K562 (cell line): ENCODE measurements around the gene LRP1B. TPM values are rescaled to one million over a fixed set of nuclear protein-coding genes. Genes with fewer than 3 reads are reported as not detected.

ENCODE experiments used
- ATAC-seq: fragments of 200-7000 bp; cut with Tn5 transposase; 3 replicates; pipeline ENCODE4 v1.9.1; 2020; ENCODE audit warnings: moderate library complexity
- BruUV-seq: library from RNA; stranded (reverse); fragments of 400-500 nt; replicated peaks from 2 replicates; lab custom pipeline; 2021; lab: Mats Ljungman, UMichigan
- CTCF ChIA-PET: fragments of 300-600 bp; formaldehyde crosslinking; extraction: SDS; loops from one replicate; lab custom pipeline; 2021; ENCODE audit warnings: low intra/inter-chr PET ratio; lab: Yijun Ruan, JAX
- POLR2A ChIA-PET: fragments of 300-600, 350-650 bp; sonication (Branson Sonifier 250); formaldehyde crosslinking; extraction: SDS; loops from one replicate; lab custom pipeline; 2021; ENCODE audit warnings: antibody characterized with exemption, inconsistent platforms; lab: Yijun Ruan, JAX
- DNase-seq, 4 experiments: peaks; one replicate each; pipeline versions ENCODE4 v3.0.0 to v3.0.0-alpha.2; 2011 to 2018; ENCODE audit warnings: low spot score in 3 of 4, mixed read lengths in 3 of 4; ENCODE audit errors: extremely low read depth in 1 of 4
- FAIRE-seq: peaks from 2 replicates; lab custom pipeline; 2011; peaks lifted over from hg19 to GRCh38; lab: Jason Lieb, UNC
- H2AFZ ChIP-seq: 2 replicates; pipeline ENCODE4 v1.6.0; 2011; ENCODE audit warnings: low read depth, low read length, control low read depth, inconsistent platforms
- H3K27ac ChIP-seq: fragments of 200-600 bp; 3 replicates; pipeline ENCODE4 v1.8.0; 2011; ENCODE audit warnings: low read depth, mild to moderate bottlenecking, control low read depth, inconsistent platforms, low read length, moderate library complexity, mixed read lengths; ENCODE audit errors: extremely low read depth
- H3K27me3 ChIP-seq, 2 experiments: fragments of 300-600 bp in 1 of 2; 2 replicates in 1 of 2; 3 replicates in 1 of 2; pipeline versions ENCODE4 v1.6.0 to v1.8.0; 2011; ENCODE audit warnings: inconsistent platforms in 2 of 2, low read length in 2 of 2, mild to moderate bottlenecking in 1 of 2, mixed read lengths in 1 of 2, moderate library complexity in 1 of 2; ENCODE audit not compliant: control insufficient read depth in 2 of 2, insufficient read depth in 2 of 2
- H3K36me3 ChIP-seq: fragments of 300-600 bp; 3 replicates; pipeline ENCODE4 v1.8.0; 2011; ENCODE audit warnings: mild to moderate bottlenecking, low read length, inconsistent platforms; ENCODE audit not compliant: control insufficient read depth, insufficient read depth
- H3K4me1 ChIP-seq, 2 experiments: fragments of 200-600 bp in 1 of 2; replicated peaks in 1 of 2; 2 replicates in 1 of 2; 3 replicates in 1 of 2; pipeline versions ENCODE4 v1.5.1 to v1.8.0; 2011; ENCODE audit warnings: inconsistent platforms in 2 of 2, low read length in 2 of 2, mild to moderate bottlenecking in 1 of 2, mixed read lengths in 1 of 2, moderate library complexity in 1 of 2; ENCODE audit not compliant: control insufficient read depth in 2 of 2, insufficient read depth in 2 of 2
- H3K4me2 ChIP-seq: 2 replicates; pipeline ENCODE4 v1.6.1; 2011; ENCODE audit warnings: low read length, control low read depth, inconsistent platforms, mixed read lengths; ENCODE audit not compliant: insufficient read depth
- H3K4me3 ChIP-seq: fragments of 200-600 bp; sonication (generic), shearing (Covaris generic); 2 replicates; pipeline ENCODE4 v1.5.1; 2016; ENCODE audit warnings: control low read depth, inconsistent platforms
- H3K79me2 ChIP-seq: fragments of 200-600 bp; 3 replicates; pipeline ENCODE4 v1.8.0; 2011; ENCODE audit warnings: low read length, inconsistent platforms; ENCODE audit not compliant: control insufficient read depth, insufficient read depth
- H3K9ac ChIP-seq, 2 experiments: 2 replicates each; pipeline versions ENCODE4 v1.6.0 to v1.6.1; 2011; ENCODE audit warnings: low read depth in 2 of 2, low read length in 2 of 2, control low read depth in 1 of 2, inconsistent platforms in 1 of 2, mild to moderate bottlenecking in 1 of 2, mixed read lengths in 1 of 2; ENCODE audit not compliant: insufficient read depth in 1 of 2
- H3K9me1 ChIP-seq: one replicate; pipeline ENCODE4 v1.6.0; 2011; ENCODE audit warnings: inconsistent platforms, mild to moderate bottlenecking, low read length, moderate library complexity; ENCODE audit not compliant: control insufficient read depth, insufficient read depth
- H3K9me3 ChIP-seq: replicated peaks from 2 replicates; pipeline ENCODE4 v1.5.1; 2011; ENCODE audit warnings: low read depth, low read length, inconsistent platforms; ENCODE audit not compliant: control insufficient read depth, insufficient read depth
- H4K20me1 ChIP-seq: replicated peaks from 2 replicates; pipeline ENCODE4 v1.6.1; 2011; ENCODE audit warnings: low read length, inconsistent platforms, mixed read lengths; ENCODE audit not compliant: control insufficient read depth, insufficient read depth
- ATF3 ChIP-seq, 2 experiments: fragments of 450-650 bp in 1 of 2; sonication (generic) in 1 of 2; formaldehyde crosslinking in 1 of 2; IDR thresholded peaks in 1 of 2; conservative IDR thresholded peaks in 1 of 2; 2 replicates each; pipeline versions ENCODE4 v1.6.1 to v1.8.1; 2016 to 2023; ENCODE audit warnings: mild to moderate bottlenecking in 2 of 2, moderate library complexity in 2 of 2, inconsistent platforms in 1 of 2, missing genetic modification reagents in 1 of 2
- E2F8 ChIP-seq: fragments of 450-650 bp; IDR thresholded peaks from 2 replicates; pipeline ENCODE4 v1.7.1; 2018; ENCODE audit warnings: mild to moderate bottlenecking, low read depth; ENCODE audit not compliant: partially characterized antibody
- ETV6 ChIP-seq, 3 experiments: fragments of 150-350 bp in 1 of 3; sonication (generic) in 1 of 3; formaldehyde crosslinking in 1 of 3; IDR thresholded peaks; 2 replicates each; pipeline versions ENCODE4 v1.6.1 to v1.8.0; 2014 to 2022; ENCODE audit warnings: borderline replicate concordance in 2 of 3, low read depth in 2 of 3, antibody characterized with exemption in 1 of 3, low read length in 1 of 3, mild to moderate bottlenecking in 1 of 3, missing genetic modification reagents in 1 of 3
- NR2C2 ChIP-seq, 2 experiments: fragments of 200-800 bp in 1 of 2; sonication (Bioruptor generic) in 1 of 2; sonication (generic) in 1 of 2; formaldehyde crosslinking in 1 of 2; IDR thresholded peaks; 2 replicates each; pipeline versions ENCODE4 v1.6.1 to v1.8.0; 2016 to 2022; ENCODE audit warnings: mild to moderate bottlenecking in 1 of 2, missing compliant biosample characterization in 1 of 2, missing genetic modification characterization in 1 of 2, missing genetic modification reagents in 1 of 2
- ZSCAN32 ChIP-seq: fragments of 450-650 bp; formaldehyde crosslinking; IDR thresholded peaks from 2 replicates; pipeline ENCODE4 v1.4.0; 2020; ENCODE audit warnings: mild to moderate bottlenecking, moderate library complexity
- WGBS: fragments of 100-300 bp; shearing (Covaris generic); methylation state at CpG from one replicate; pipeline ENCODE4 v1.1.6; 2016; ENCODE audit warnings: low coverage, mixed read lengths; ENCODE audit not compliant: insufficient coverage; ENCODE audit errors: missing lambda C conversion rate; 5-methylcytosine and 5-hydroxymethylcytosine counted together
- in situ Hi-C: fragments of 300-500 bp; cut with MboI; formaldehyde crosslinking; loops from 4 replicates; pipeline ENCODE4 v1.15.0; 2018; ENCODE audit warnings: inconsistent platforms, mixed read lengths
- intact Hi-C: fragments of 100-400 bp; cut with micrococcal nuclease; formaldehyde crosslinking; loops from 2 replicates; pipeline ENCODE4 v1.14.2; 2022
- polyA plus RNA-seq, 8 experiments: library from polyadenylated mRNA; depleted of rRNA in 4 of 8; stranded (reverse) in 5 of 8; unstranded in 3 of 8; fragments of >200 nt; fragmentation: Nextera tagmentation in 2 of 8; fragmentation: Illumina TruSeq in 1 of 8; extraction: Ambion mirVana in 2 of 8; extraction: Trizol in 1 of 8; gene quantifications; 2 replicates each; pipeline versions ENCODE4 v1.2.1 to v1.2.3, GENCODE V29; 2011 to 2014; ENCODE audit warnings: inconsistent platforms in 1 of 8, missing spikeins in 1 of 8
- total RNA-seq, 7 experiments: library from RNA; depleted of rRNA in 6 of 7; stranded (reverse); fragments of >200 nt in 6 of 7; fragmentation: Illumina TruSeq in 2 of 7; extraction: Trizol in 2 of 7; gene quantifications; 2 replicates each; pipeline versions ENCODE4 v1.2.1 to v1.2.3, GENCODE V29; 2011 to 2021; ENCODE audit warnings: low replicate concordance in 1 of 7

LRP1B gene
- total and polyA plus RNA-seq, 9 of the 15 experiments (the other 6 are each of a cell fraction or from before 2014, with no cell fraction given): not detected

GRCh38 chr2:140892436-140892835 lies 1238.4 kb downstream of the LRP1B start (continued):
- TF ChIP-seq NR2C2 (CRISPR knock-in tag; IDR thresholded peaks at IDR 0.05) (no peak), NR2C2 (tag; IDR thresholded peaks at IDR 0.05) (no peak), ETV6 (IDR thresholded peaks at IDR 0.05; ENCODE audit: borderline replicate concordance in 1 of 2, low read depth in 2 of 2, low read length in 1 of 2) (no peak), ETV6 (CRISPR knock-in tag; IDR thresholded peaks at IDR 0.05; ENCODE audit: borderline replicate concordance) (no peak), ZSCAN32 (CRISPR knock-in tag) (no peak)
- TF ChIP-seq, all 486 proteins: peak for 0

- DNase-seq (no peak), ATAC-seq (no peak), FAIRE-seq (no peak)
- Histone ChIP-seq H3K27ac (no peak overlapping the region), H3K36me3 (no peaks in the 10 kb centered on the region), H3K9me1 (no peaks in the 10 kb centered on the region), H3K27me3 (no peaks in the 10 kb centered on the region), H3K4me2 (no peak overlapping the region), H2AFZ (no peak overlapping the region), H3K79me2 (no peaks in the 10 kb centered on the region), H3K9ac (no peak overlapping the region), H3K4me1 (no peaks in the 10 kb centered on the region), H4K20me1 (no peaks in the 10 kb centered on the region), H3K9me3 (no peaks in the 10 kb centered on the region), H3K4me3 (no peak overlapping the region)
- intact Hi-C loops: no loop called here
- WGBS: 0% methylated on average over 1 of the region's 1 CpG
- POLR2A ChIA-PET: no interaction called here
- CTCF ChIA-PET: no interaction called here
- in situ Hi-C loops: no loop called here
- TF ChIP-seq E2F8 (no peak), ATF3 (IDR thresholded peaks at IDR 0.05) (peak; percentile 18; the same call in 1 of the 2 replicates), ATF3 (CRISPR knock-in tag; conservative IDR thresholded peaks at IDR 0.05) (no peak)
- no TSS peak for BruUV-seq
These were observed 1239.1 kb downstream of the LRP1B start for GRCh38 chr2:140891614-140892212.
